GM19025 (cell line): ENCODE data around the gene DNAH8.

Experiments
- ATAC-seq: cut with Tn5 transposase; IDR thresholded peaks from one replicate; pipeline ENCODE4 v1.9.1; 2021; ENCODE audit warnings: mild to moderate bottlenecking, low read depth, moderate library complexity; ENCODE audit not compliant: unreplicated experiment

The DNAH8 gene

GRCh38 chr6:39062014-39062740, 347.1 kb downstream of the DNAH8 start:
- no peak for ATAC-seq

DNA sequence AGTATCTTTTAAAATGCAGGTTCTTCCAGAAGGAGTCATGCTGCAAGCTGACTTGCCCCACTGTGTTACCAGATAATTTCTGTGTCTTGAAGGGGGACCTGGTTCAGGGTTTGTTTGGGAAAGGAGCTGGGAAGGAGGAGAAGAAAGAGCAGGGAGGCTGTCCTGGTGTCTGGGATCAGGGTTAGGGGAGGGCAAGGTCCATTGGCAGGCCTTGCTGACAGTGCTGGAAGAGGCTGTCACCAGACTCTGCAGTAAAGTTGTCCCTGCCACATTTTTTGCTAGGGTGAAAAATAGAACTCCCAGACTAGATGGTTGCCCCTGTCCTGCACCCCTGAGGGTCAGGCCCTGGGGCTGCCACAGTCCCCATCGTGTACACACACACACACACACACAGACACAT, 348.4 kb downstream of the DNAH8 start:
- ATAC-seq = no peak

GRCh38 chr6:39065561-39065960, 350.4 kb downstream of the DNAH8 start:
- no peak for ATAC-seq

DNA sequence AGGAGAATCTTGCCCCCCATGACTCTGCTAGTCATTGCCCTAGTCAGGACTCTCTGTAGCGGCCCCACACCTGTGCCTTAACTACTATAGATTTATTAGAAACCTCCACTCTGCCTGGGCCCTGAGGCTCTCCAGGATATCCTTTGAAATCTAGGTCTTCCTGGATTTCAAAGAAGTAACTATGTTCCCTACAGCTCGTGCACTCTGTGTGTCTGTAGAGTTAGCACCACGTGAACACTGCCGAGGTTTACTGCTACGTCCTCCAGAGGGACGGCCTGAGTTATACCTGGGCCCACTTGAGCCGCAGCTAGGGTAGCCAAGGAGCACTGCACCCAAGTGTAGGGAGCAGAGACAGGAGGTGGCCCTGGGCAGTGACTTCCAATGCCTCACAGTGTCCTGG, 353.3 kb downstream of the DNAH8 start:
- ATAC-seq = no peak

DNA sequence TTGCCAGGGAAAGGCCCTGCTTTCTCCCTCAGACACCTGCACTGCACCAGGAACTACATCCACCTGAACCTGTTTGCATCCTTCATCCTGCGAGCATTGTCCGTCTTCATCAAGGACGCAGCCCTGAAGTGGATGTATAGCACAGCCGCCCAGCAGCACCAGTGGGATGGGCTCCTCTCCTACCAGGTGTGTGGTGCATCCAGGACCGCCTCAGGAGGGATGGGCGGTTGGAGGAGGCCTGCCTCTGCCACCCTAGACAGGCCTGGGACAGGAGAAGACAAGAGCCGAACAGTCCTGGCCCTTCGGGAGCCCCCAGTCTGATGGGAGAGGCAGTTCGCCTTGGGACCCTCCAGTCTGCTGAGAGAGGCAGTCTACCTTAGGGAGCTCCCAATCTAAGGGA, 357.7 kb downstream of the DNAH8 start:
- ATAC-seq = no peak

GRCh38 chr6:39073471-39074355, 358.6 kb downstream of the DNAH8 start:
- ATAC-seq = no peak

- no peak for ATAC-seq
Measured at GRCh38 chr6:39074486-39074885, 359.4 kb downstream of the DNAH8 start.

GRCh38 chr6:39075010-39075686, 360.0 kb downstream of the DNAH8 start:
- ATAC-seq = no peak

- ATAC-seq = no peak
Measured at GRCh38 chr6:39075807-39076622, 360.9 kb downstream of the DNAH8 start.

DNA sequence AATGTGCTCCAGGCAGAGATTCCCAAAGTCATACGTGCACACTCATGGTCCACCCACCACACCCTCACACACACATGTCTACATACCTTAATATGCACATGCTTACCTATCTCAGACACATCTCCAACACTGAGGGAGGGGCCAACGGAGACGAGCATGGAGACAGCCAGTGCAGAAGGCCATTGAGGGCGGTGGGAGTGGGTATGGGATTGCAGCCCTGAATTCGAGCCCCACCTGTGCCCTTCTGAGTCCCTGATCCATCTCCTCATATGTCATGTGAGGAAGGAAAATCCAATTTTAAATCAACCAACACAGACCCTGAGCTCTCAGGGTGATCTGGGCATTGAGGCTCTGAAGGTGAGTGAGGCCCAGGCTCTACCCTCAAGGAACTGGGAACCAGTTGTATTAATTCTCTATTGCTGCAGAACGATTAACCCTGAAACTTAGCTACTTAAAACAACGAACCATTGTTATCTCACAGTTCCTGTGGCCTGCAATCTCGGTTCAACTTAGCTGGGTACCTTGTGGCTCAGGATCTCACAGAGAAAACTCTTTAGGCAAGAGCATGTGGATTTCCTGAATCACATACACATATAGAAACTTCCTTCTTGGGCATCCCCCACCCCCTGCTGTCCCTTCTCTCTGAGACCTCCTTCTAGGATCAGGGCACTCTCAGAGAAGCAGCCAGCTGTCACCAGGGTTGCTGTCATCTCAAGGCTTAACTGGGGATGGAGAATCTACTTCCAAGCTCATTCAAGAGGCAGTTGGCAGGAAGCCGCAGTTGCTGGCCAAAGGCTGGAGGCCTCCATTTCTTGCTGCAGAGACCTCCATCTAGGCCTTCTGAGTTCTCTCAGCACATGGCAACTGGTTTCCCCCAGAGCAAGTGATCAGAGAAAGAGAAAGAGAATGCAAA, 361.8 kb downstream of the DNAH8 start:
- no peak for ATAC-seq

GRCh38 chr6:39077882-39078594, 362.9 kb downstream of the DNAH8 start:
- ATAC-seq = no peak

- ATAC-seq = no peak
Measured at GRCh38 chr6:39078695-39079094, 363.6 kb downstream of the DNAH8 start.

GRCh38 chr6:39079197-39080125, 364.4 kb downstream of the DNAH8 start:
- ATAC-seq = no peak
